D341Med (cell line): ENCODE results near the gene CYP8B1.

ENCODE experiments used
- DNase-seq: peaks from one replicate; pipeline ENCODE4 v3.0.0; 2012; ENCODE audit warnings: low spot score

Gene CYP8B1

GRCh38 chr3:42823351-42823750 is 52.3 kb downstream of the CYP8B1 start:
- DNase-seq: no peak

- DNase-seq: no peak
These were observed 52.9 kb downstream of the CYP8B1 start for GRCh38 chr3:42822828-42823227.
